VCaP (cell line): ENCODE results near the gene ARRDC4.

Experiments used
- H3K27ac ChIP-seq: fragments of 450-650 bp; 2 replicates; pipeline ENCODE4 v1.5.1; 2017
- TF ChIP-seq, protein P1 (sequence below): fragments of 450-650 bp; conservative IDR thresholded peaks from 2 replicates; pipeline ENCODE4 v1.5.1; 2017; ENCODE audit warnings: mild to moderate bottlenecking, moderate library complexity

ARRDC4 gene

DNA sequence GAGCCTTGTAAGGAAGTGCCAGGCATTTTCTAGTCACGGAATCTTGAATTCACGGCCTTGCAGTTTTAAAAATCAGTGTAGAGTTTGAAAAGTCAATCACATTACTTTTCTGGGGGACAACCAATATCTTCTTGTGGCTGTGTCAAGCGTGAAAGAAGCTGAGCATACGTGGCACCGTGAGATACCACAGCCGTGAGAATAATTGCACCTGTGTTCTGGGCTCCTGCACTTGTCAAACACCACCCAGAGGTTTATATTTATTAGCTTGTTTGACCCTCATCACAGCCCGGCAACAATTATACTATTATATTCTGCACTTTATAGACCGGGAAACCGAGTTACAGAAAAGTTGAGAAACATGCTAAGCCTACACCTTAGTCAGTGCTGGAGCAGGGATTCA lies 45.2 kb downstream of the ARRDC4 start:
- TF ChIP-seq, protein P1, sequence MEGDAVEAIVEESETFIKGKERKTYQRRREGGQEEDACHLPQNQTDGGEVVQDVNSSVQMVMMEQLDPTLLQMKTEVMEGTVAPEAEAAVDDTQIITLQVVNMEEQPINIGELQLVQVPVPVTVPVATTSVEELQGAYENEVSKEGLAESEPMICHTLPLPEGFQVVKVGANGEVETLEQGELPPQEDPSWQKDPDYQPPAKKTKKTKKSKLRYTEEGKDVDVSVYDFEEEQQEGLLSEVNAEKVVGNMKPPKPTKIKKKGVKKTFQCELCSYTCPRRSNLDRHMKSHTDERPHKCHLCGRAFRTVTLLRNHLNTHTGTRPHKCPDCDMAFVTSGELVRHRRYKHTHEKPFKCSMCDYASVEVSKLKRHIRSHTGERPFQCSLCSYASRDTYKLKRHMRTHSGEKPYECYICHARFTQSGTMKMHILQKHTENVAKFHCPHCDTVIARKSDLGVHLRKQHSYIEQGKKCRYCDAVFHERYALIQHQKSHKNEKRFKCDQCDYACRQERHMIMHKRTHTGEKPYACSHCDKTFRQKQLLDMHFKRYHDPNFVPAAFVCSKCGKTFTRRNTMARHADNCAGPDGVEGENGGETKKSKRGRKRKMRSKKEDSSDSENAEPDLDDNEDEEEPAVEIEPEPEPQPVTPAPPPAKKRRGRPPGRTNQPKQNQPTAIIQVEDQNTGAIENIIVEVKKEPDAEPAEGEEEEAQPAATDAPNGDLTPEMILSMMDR = no peak
- H3K27ac ChIP-seq = no peak overlapping the region

DNA sequence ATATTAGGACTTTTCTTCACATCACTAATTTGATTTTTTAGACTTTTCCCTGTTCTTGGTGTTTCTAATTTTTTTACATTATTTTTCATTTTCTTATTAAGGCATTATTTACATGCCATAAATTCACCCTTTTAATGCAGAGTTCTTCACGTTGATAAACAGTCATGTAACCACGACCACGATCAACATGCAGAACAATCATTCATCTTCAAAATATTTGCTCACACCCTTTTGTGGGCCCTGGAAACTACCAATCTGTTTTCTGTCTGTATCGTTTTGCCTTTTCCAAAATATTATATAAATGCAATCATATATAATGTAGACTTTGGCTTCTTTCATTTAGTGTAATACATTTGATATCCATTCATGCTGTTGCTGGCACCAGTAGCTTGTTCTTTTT lies 48.7 kb downstream of the ARRDC4 start:
- TF ChIP-seq, protein P1 = no peak
- no peak overlapping the region for H3K27ac ChIP-seq

DNA sequence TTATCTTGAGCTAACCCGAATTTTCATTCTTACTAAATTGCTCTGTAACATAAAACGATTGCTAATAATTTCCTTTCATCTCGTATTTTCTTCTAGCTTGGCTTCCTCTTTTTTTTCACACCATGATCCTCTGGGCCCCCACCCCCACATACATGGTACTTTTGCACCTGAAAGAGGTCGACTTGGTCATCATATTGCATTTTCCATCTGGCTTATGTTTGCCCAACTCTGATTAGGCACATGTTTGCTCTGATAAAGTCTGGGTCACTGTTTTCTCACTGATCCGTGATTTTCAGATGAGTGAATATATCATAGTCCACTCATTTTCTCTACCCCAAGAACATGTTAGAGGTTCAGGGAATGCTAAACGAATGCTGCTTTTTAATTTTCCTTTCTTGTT lies 49.5 kb downstream of the ARRDC4 start:
- no peak overlapping the region for H3K27ac ChIP-seq
- TF ChIP-seq, protein P1 = no peak

DNA sequence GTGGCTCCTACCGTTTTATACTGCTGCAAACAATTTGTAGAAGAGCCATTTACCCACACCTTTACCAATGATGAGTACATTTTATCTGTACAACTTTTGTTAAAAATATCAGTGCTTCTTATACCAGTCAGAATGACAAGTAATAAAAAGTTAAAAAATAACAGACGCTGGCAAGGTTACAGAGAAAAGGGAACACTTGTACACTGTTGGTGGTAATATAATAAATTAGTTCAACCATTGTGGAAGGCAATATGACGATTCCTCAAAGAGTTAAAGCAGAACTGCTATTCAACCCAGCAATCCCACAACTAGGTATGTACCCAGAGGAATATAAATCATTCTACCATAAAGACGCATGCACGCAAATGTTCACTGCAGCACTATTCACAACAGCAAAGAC lies 51.9 kb downstream of the ARRDC4 start:
- TF ChIP-seq, protein P1 = no peak
- H3K27ac ChIP-seq = no peak overlapping the region

DNA sequence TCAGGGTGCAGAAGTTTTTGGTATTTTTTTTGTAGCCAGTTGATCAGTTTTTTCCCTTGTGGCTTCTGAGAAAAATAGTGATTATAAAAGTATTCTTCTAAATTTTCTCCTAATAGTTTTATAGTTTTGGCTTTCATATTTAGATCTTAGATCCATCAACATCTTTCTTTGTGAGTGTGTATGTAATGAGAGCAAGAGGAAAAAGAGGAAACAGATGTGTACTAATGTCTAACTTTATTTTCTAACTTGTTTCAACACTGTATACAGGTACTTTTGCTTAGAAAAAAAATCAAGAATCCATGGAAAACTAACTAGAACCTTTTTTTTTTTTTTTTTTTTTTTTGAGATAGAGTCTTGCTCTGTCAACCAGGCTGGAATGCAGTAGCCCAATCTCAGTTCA lies 53.1 kb downstream of the ARRDC4 start:
- no peak overlapping the region for H3K27ac ChIP-seq
- TF ChIP-seq, protein P1 = no peak

DNA sequence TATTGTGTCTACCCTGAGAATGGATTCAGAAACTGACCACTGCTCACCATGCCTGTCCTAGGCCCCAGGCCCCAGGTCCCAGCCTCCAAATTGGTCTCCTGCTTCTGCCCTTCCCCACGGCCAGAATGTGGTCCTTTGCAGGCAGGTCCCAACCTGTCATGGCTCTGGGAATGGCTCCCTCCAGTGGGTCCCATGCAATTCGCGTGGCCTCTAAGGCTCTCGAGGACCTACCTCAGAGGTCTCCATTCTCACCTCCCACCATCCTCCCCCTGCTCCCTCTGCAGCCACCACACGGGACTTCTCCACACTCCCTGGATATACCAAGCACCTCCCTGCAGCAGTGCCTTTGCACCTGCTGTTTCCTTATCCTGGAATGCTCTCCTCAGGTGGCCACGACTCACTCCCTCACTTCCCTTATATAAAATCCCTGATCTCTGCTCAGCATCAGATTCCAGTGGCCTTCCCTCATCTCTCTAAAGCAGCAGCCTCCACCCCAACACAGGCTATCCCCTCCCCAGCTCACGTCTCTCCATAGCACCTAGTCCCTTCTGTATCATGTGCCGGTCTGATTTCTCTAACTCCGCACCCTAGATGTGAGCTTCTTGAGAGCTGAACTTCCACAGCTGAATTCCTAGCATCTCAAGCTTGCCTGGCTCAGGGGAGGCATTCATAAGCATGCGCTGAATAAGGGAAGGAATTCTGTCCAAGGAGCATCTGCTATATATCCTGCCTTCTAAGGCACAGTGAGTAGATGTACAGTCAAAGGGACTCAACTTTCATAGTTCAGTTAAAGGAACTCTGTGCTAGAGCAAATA lies 56.9 kb downstream of the ARRDC4 start:
- H3K27ac ChIP-seq = no peak overlapping the region
- TF ChIP-seq, protein P1 = no peak

DNA sequence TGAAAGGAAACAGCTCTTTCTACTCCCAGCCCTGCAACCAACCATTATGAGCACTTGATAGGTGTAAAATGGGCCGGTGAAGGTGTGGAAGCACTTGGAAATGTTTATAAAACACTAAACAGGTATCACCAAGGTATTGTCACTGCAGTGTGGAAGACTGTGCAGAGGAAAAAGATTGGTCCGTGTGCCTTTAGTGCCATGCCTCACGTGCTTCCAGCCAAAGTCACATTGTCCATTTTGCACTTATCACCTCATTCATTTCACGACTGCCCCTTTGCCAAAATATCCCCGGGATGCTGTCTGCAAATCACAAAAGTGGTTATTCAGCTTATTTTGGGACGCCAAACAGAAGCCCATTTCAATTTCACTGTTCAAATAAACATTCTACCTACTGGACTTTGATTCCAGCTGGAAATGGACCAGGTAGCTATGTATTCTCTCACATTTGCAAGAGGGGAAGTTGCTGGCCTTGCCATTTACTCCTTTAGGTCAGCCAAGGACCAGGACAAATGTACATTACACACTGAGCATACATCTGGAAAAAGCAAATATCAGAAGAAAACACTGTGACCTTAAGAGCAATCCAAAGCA lies 58.4 kb downstream of the ARRDC4 start:
- TF ChIP-seq, protein P1 = no peak
- H3K27ac ChIP-seq = no peak overlapping the region
